Parathyroid adenoma (tissue), 2 donors: ENCODE results near the gene PEX13.

Source experiments
- H2AFZ ChIP-seq: fragments of 300-600 bp; sonication (generic); one replicate; pipeline ENCODE4 v1.7.0; 2017; ENCODE audit warnings: antibody characterized with exemption, mild to moderate bottlenecking
- H3K27ac ChIP-seq: fragments of 300-600 bp; sonication (generic); one replicate; pipeline ENCODE4 v1.7.0; 2017
- H3K27me3 ChIP-seq: fragments of 300-600 bp; sonication (generic); one replicate; pipeline ENCODE4 v1.7.0; 2017; ENCODE audit warnings: low read length; ENCODE audit not compliant: control insufficient read depth, insufficient read depth
- H3K36me3 ChIP-seq: fragments of 300-600 bp; sonication (generic); one replicate; pipeline ENCODE4 v1.7.0; 2017; ENCODE audit warnings: low read length; ENCODE audit not compliant: control insufficient read depth, insufficient read depth
- H3K4me1 ChIP-seq: fragments of 300-600 bp; sonication (generic); one replicate; pipeline ENCODE4 v1.7.0; 2017; ENCODE audit warnings: control low read depth
- H3K4me2 ChIP-seq: fragments of 300-600 bp; sonication (generic); one replicate; pipeline ENCODE4 v1.7.0; 2017; ENCODE audit warnings: low read length
- H3K4me3 ChIP-seq: fragments of 300-600 bp; sonication (generic); one replicate; pipeline ENCODE4 v1.7.0; 2017; ENCODE audit warnings: low read depth, low read length
- H3K79me2 ChIP-seq: fragments of 300-600 bp; sonication (generic); one replicate; pipeline ENCODE4 v1.7.0; 2017; ENCODE audit warnings: control low read depth
- H3K9ac ChIP-seq: fragments of 300-600 bp; sonication (generic); one replicate; pipeline ENCODE4 v1.7.0; 2017; ENCODE audit warnings: mild to moderate bottlenecking
- H3K9me3 ChIP-seq: fragments of 300-600 bp; sonication (generic); one replicate; pipeline ENCODE4 v1.7.0; 2017; ENCODE audit warnings: low read length; ENCODE audit not compliant: control insufficient read depth
- CTCF ChIP-seq: fragments of 300-600 bp; sonication (generic); IDR thresholded peaks from one replicate; pipeline ENCODE4 v1.7.0; 2017; ENCODE audit warnings: antibody characterized with exemption, mild to moderate bottlenecking
- donor health status: primary hyperparathyroidism.

The PEX13 gene

GRCh38 chr2:61100801-61101200 is 83.3 kb downstream of the PEX13 start:
- TF ChIP-seq CTCF = no peak
- Histone ChIP-seq H3K27me3 (no peaks in the 10 kb centered on the region), H3K9ac (no peak overlapping the region), H3K36me3 (no peaks in the 10 kb centered on the region), H3K79me2 (no peaks in the 10 kb centered on the region), H3K4me1 (no peaks in the 10 kb centered on the region), H3K9me3 (no peaks in the 10 kb centered on the region), H3K27ac (no peak overlapping the region), H2AFZ (no peak overlapping the region), H3K4me3 (no peak overlapping the region), H3K4me2 (no peak overlapping the region)
